H1 (cell line): ENCODE measurements around the gene ARHGEF26. TPM values are rescaled to one million over a fixed set of nuclear protein-coding genes. Genes with fewer than 3 reads are reported as not detected.

ENCODE experiments used
- BRCA1 ChIP-seq: IDR thresholded peaks from 2 replicates; pipeline ENCODE4 v1.6.1; 2012; ENCODE audit warnings: low read depth, low read length, improper control_type of control experiment
- TAF7 ChIP-seq: optimal IDR thresholded peaks from 2 replicates; pipeline ENCODE3; 2011; ENCODE audit warnings: low read depth, mild to moderate bottlenecking, inconsistent platforms, low read length, moderate library complexity, borderline replicate concordance
- polyA plus RNA-seq, 7 experiments: library from polyadenylated mRNA; depleted of rRNA in 3 of 7; stranded (reverse) in 5 of 7; unstranded in 2 of 7; fragments of >200 nt in 5 of 7; fragments of 200-250 nt in 2 of 7; gene quantifications; 1 replicate in 5 of 7; 2 replicates in 1 of 7; 4 replicates in 1 of 7; pipeline versions ENCODE4 v1.2.1 to v1.2.3, GENCODE V29; 2011 to 2013; ENCODE audit warnings: missing spikeins in 2 of 7, mixed read lengths in 2 of 7
- total RNA-seq: library from RNA; stranded (reverse); fragmentation: NEBNext Ultra II Directional; extraction: Animal tissue kit (Norgen Biotek cat#: 25700); gene quantifications from 2 replicates; pipeline ENCODE4 v1.2.1, GENCODE V29; 2021

ARHGEF26 gene
- total and polyA plus RNA-seq, 2 of the 8 experiments (the other 6 are each of a cell fraction or from before 2014, with no cell fraction given), result 3.1 to 15.6 TPM

- TF ChIP-seq TAF7, result no peak
- no peak for TF ChIP-seq BRCA1
These were observed 2.7 kb downstream of the ARHGEF26 start (continued) for GRCh38 chr3:154123906-154124305.
